PC-3 (cell line): Measurements from ENCODE around the gene SYNE1. TPM values are rescaled to one million over a fixed set of nuclear protein-coding genes. Genes with fewer than 3 reads are reported as not detected.

Experiments
- ATAC-seq: fragments of 200-7000 bp; cut with Tn5 transposase; 2 replicates; pipeline ENCODE4 v1.9.1; 2020; ENCODE audit warnings: mild to moderate bottlenecking, moderate library complexity
- BruUV-seq: library from RNA; stranded (reverse); fragments of 400-500 nt; replicated peaks from 2 replicates; lab custom pipeline; 2021; lab: Mats Ljungman, UMichigan
- CTCF ChIA-PET: fragments of 300-600 bp; sonication (Branson Sonifier 250); formaldehyde crosslinking; loops from one replicate; lab custom pipeline; 2022; ENCODE audit warnings: antibody characterized with exemption; lab: Charles Lee
- POLR2A ChIA-PET: fragments of 300-600 bp; sonication (Branson Sonifier 250); formaldehyde crosslinking; loops from one replicate; lab custom pipeline; 2022; ENCODE audit warnings: antibody characterized with exemption; ENCODE audit not compliant: unreplicated experiment; lab: Charles Lee
- DNase-seq: peaks from one replicate; pipeline ENCODE4 v3.0.0-alpha.2; 2015
- H2AFZ ChIP-seq: fragments of 300-600 bp; sonication (generic); 2 replicates; pipeline ENCODE4 v1.6.0; 2016; ENCODE audit warnings: antibody characterized with exemption, low read length
- H3F3A ChIP-seq: fragments of 300-600 bp; sonication (generic); one replicate; pipeline ENCODE4 v1.6.0; 2017; ENCODE audit warnings: antibody characterized with exemption, low read length, control low read depth, mild to moderate bottlenecking; ENCODE audit not compliant: unreplicated experiment
- H3K27ac ChIP-seq: fragments of 300-600 bp; sonication (generic); 2 replicates; pipeline ENCODE4 v1.5.1; 2016; ENCODE audit warnings: mild to moderate bottlenecking, low read length
- H3K27me3 ChIP-seq: fragments of 300-600 bp; sonication (generic); 2 replicates; pipeline ENCODE4 v1.6.1; 2016; ENCODE audit warnings: low read length, mixed read lengths
- H3K36me3 ChIP-seq: fragments of 300-600 bp; sonication (generic); 2 replicates; pipeline ENCODE4 v1.6.1; 2016; ENCODE audit warnings: low read depth, mixed run types, low read length, mixed read lengths
- H3K4me1 ChIP-seq: fragments of 300-600 bp; sonication (generic); 2 replicates; pipeline ENCODE4 v1.5.1; 2016; ENCODE audit warnings: low read length; ENCODE audit not compliant: insufficient read depth
- H3K4me2 ChIP-seq: fragments of 300-600 bp; sonication (generic); 2 replicates; pipeline ENCODE4 v1.6.0; 2016; ENCODE audit warnings: low read length
- H3K4me3 ChIP-seq: fragments of 300-600 bp; sonication (generic); 2 replicates; pipeline ENCODE4 v1.5.1; 2016; ENCODE audit warnings: mild to moderate bottlenecking, low read length, mixed read lengths
- H3K79me2 ChIP-seq: fragments of 300-600 bp; sonication (generic); 2 replicates; pipeline ENCODE4 v1.6.1; 2017; ENCODE audit warnings: low read length, mixed read lengths
- H3K9ac ChIP-seq: fragments of 300-600 bp; sonication (generic); 2 replicates; pipeline ENCODE4 v1.6.0; 2016; ENCODE audit warnings: mild to moderate bottlenecking, low read length
- H3K9me2 ChIP-seq: fragments of 300-600 bp; sonication (generic); replicated peaks from 2 replicates; pipeline ENCODE4 v1.6.1; 2016; ENCODE audit warnings: mixed run types, low read length, mixed read lengths
- H3K9me3 ChIP-seq: fragments of 300-600 bp; sonication (generic); 2 replicates; pipeline ENCODE4 v1.6.1; 2016; ENCODE audit warnings: low read length, mixed read lengths
- H4K20me1 ChIP-seq: fragments of 300-600 bp; sonication (generic); 2 replicates; pipeline ENCODE4 v1.6.1; 2016; ENCODE audit warnings: low read length, mixed read lengths
- EZH2 ChIP-seq: fragments of 300-600 bp; sonication (generic); IDR thresholded peaks from one replicate; pipeline ENCODE4 v1.6.1; 2017; ENCODE audit warnings: antibody characterized with exemption, mild to moderate bottlenecking, low read length; ENCODE audit not compliant: unreplicated experiment
- EZH2phosphoT487 ChIP-seq: fragments of 300-600 bp; sonication (generic); IDR thresholded peaks from 2 replicates; pipeline ENCODE4 v1.6.1; 2018; ENCODE audit warnings: mild to moderate bottlenecking, antibody characterized with exemption, low read length, borderline replicate concordance
- intact Hi-C: fragments of 100-400 bp; cut with micrococcal nuclease; formaldehyde crosslinking; loops from 2 replicates; pipeline ENCODE4 v1.9.0; 2023
- total RNA-seq: library from RNA; depleted of rRNA; stranded (reverse); fragments of >200 nt; gene quantifications from 2 replicates; pipeline ENCODE4 v1.2.3, GENCODE V29; 2014
- TF ChIP-seq, protein P1 (sequence below): fragments of 300-600 bp; sonication (generic); conservative IDR thresholded peaks from 2 replicates; pipeline ENCODE4 v1.5.1; 2017; ENCODE audit warnings: antibody characterized with exemption, low read depth, mild to moderate bottlenecking, low read length

The SYNE1 gene
- total RNA-seq, 1 experiment from 2014 or later, result 16.7 TPM

DNA sequence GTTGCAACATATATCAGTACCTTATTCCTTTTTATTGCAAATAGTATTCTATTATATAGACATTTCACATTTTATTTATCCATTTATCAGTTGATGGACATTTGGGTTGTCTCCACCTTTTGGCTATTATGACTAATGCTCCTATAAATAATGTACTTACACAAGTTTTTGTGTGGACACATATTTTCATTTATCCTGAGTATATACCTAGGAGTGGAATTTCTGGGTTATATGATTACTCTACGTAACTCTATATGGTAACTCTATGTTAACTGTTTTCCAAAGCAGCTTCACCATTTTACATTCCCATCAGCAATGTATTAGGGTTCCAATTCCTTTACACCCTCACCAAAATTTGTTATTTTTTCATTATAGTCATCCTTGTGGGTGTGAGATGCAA is 424.7 kb downstream of the SYNE1 start:
- no TSS peak for BruUV-seq
- DNase-seq (peak; percentile 69), ATAC-seq (peak; percentile 70)
- Histone ChIP-seq H3K4me1 (peaks cover 33% of the 10 kb centered on the region), H3K4me2 (peak overlapping the region; percentile 31; the same call in 1 of the 2 replicates), H3K27me3 (no peaks in the 10 kb centered on the region), H3K9me3 (no peaks in the 10 kb centered on the region), H3K9ac (no peak overlapping the region), H3F3A (no peaks in the 10 kb centered on the region), H3K79me2 (no peaks in the 10 kb centered on the region), H3K4me3 (no peak overlapping the region), H3K36me3 (no peaks in the 10 kb centered on the region), H2AFZ (no peak overlapping the region), H3K9me2 (no peaks in the 10 kb centered on the region), H3K27ac (peak overlapping the region; percentile 66), H4K20me1 (no peaks in the 10 kb centered on the region)
- TF ChIP-seq, protein P1, sequence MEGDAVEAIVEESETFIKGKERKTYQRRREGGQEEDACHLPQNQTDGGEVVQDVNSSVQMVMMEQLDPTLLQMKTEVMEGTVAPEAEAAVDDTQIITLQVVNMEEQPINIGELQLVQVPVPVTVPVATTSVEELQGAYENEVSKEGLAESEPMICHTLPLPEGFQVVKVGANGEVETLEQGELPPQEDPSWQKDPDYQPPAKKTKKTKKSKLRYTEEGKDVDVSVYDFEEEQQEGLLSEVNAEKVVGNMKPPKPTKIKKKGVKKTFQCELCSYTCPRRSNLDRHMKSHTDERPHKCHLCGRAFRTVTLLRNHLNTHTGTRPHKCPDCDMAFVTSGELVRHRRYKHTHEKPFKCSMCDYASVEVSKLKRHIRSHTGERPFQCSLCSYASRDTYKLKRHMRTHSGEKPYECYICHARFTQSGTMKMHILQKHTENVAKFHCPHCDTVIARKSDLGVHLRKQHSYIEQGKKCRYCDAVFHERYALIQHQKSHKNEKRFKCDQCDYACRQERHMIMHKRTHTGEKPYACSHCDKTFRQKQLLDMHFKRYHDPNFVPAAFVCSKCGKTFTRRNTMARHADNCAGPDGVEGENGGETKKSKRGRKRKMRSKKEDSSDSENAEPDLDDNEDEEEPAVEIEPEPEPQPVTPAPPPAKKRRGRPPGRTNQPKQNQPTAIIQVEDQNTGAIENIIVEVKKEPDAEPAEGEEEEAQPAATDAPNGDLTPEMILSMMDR, result no peak
- TF ChIP-seq EZH2phosphoT487 (no peak), EZH2 (no peak)
- CTCF ChIA-PET, result no interaction called here
- intact Hi-C loops, result no loop called here
- POLR2A ChIA-PET, result no interaction called here

DNA sequence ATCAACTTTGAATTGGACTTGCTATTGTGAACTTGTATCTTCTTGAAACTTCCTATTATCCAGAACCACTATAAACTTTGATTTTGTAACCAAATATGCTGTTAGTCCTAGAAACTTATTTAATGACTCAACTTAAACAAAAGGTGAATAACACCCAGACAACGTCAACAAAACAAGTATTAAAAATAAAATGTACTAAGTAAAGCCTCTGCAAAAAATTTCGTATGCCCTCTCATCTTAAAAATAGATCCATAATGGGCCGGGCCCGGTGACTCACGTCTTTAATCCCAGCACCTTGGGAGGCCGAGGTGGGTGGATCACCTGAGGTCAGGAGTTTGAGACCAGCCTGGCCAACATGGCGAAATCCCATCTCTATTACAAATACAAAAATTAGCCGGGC is 428.0 kb downstream of the SYNE1 start:
- H3K4me1 ChIP-seq, result peaks cover 33% of the 10 kb centered on the region
- H3K9ac ChIP-seq, result peak overlapping the region; percentile 22; the same call in 1 of the 2 replicates
- ChIA-PET CTCF (no interaction called here), POLR2A (no interaction called here)
- peak overlapping the region; percentile 82 for H3K27ac ChIP-seq
- no peaks in the 10 kb centered on the region for H3K9me3 ChIP-seq
- DNase-seq (peak; percentile 76), ATAC-seq (peak; percentile 56)
- no peaks in the 10 kb centered on the region for H3K36me3 ChIP-seq
- H3K4me2 ChIP-seq, result 0 out of 2 replicates have a peak overlapping the region, but pooled peaks have one; percentile 33
- no peak overlapping the region for H2AFZ ChIP-seq
- no peaks in the 10 kb centered on the region for H3K79me2 ChIP-seq
- no peak overlapping the region for H3K4me3 ChIP-seq
- TF ChIP-seq EZH2 (no peak), EZH2phosphoT487 (no peak)
- TF ChIP-seq, protein P1, result no peak
- H3K9me2 ChIP-seq, result no peaks in the 10 kb centered on the region
- no peaks in the 10 kb centered on the region for H3F3A ChIP-seq
- no TSS peak for BruUV-seq
- intact Hi-C loops, result loop anchor here (2.0 to 5.0 kb wide), 2 partner anchors 58 to 72 kb away; no protein-coding TSS in a partner anchor
- H3K27me3 ChIP-seq, result no peaks in the 10 kb centered on the region
- no peaks in the 10 kb centered on the region for H4K20me1 ChIP-seq
